ENCODE data around the gene MOAP1.
"Not testable (repeated sequence)": the region's sequence is repeated elsewhere in the genome, so short reads cannot be mapped to it uniquely, and the experiment has no call there.

DNA sequence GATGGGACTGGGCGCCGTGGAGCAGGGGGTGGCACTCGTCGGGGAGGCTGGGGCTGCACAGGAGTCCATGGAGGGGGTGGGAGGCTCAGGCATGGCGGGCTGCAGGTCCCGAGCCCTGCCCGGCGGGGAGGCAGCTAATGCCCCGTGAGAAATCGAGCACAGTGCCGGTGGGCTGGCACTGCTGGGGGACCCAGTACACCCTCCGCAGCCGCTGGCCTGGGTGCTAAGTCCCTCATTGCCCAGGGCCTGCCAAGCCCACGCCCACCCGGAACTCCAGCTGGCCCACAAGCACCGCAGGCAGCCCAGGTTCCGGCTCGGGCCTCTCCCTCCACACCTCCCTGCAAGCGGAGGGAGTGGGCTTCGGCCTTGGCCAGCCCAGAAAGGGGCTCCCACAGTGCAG is 14.6 kb downstream of the MOAP1 start:
- not testable (repeated sequence) for TF ChIP-seq JUNB (IDR thresholded peaks at IDR 0.05; ENCODE audit: unreplicated experiment)
- TF ChIP-seq, protein P1, sequence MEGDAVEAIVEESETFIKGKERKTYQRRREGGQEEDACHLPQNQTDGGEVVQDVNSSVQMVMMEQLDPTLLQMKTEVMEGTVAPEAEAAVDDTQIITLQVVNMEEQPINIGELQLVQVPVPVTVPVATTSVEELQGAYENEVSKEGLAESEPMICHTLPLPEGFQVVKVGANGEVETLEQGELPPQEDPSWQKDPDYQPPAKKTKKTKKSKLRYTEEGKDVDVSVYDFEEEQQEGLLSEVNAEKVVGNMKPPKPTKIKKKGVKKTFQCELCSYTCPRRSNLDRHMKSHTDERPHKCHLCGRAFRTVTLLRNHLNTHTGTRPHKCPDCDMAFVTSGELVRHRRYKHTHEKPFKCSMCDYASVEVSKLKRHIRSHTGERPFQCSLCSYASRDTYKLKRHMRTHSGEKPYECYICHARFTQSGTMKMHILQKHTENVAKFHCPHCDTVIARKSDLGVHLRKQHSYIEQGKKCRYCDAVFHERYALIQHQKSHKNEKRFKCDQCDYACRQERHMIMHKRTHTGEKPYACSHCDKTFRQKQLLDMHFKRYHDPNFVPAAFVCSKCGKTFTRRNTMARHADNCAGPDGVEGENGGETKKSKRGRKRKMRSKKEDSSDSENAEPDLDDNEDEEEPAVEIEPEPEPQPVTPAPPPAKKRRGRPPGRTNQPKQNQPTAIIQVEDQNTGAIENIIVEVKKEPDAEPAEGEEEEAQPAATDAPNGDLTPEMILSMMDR (conservative IDR thresholded peaks at IDR 0.05; ENCODE audit: low read depth in 2 of 2) = not testable (repeated sequence)

Data from GM23338 (cell line).